EL (cell line): ENCODE results near the gene LYZL6.

Experiments
- DNase-seq: peaks from one replicate; pipeline ENCODE4 v3.0.0-alpha.2; 2016

Gene LYZL6, protein sequence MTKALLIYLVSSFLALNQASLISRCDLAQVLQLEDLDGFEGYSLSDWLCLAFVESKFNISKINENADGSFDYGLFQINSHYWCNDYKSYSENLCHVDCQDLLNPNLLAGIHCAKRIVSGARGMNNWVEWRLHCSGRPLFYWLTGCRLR

GRCh38 chr17:35943537-35943936 lies at the start of gene LYZL6:
LYZL6 (minus strand) TSS chr17:35943713; CDS start chr17:35939356, 4,357 bp downstream.
- no peak for DNase-seq

GRCh38 chr17:35991075-35991474 lies 47.6 kb upstream of the LYZL6 start:
- DNase-seq, result no peak

- DNase-seq, result no peak
Observed at GRCh38 chr17:35988164-35988563, 44.7 kb upstream of the LYZL6 start.

GRCh38 chr17:35986643-35987042 lies 43.1 kb upstream of the LYZL6 start, which contains the start of gene CCL14:
CCL14 (minus strand) TSS chr17:35986729; CDS start chr17:35986649, 80 bp downstream.
- no peak for DNase-seq

DNA sequence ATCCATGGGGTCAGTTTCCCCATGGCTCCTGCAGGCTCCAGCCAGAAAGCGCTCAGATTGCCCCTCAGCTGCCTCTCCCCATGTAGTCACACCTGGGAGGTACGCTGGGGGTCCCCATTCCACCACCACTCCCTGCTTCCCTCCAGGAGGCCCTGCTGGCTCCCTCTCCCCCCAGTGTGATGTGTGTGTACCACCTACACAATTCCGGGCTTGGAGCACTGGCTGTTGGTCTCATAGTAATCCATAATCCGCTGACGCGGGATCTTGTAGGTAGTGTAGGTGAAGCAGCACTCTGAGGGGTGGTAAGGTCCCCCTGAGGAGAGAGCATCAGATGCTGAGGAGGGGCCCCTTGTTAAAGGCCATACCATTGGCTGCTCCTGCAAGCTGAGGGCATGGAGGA lies 40.6 kb upstream of the LYZL6 start:
- DNase-seq, result no peak

DNA sequence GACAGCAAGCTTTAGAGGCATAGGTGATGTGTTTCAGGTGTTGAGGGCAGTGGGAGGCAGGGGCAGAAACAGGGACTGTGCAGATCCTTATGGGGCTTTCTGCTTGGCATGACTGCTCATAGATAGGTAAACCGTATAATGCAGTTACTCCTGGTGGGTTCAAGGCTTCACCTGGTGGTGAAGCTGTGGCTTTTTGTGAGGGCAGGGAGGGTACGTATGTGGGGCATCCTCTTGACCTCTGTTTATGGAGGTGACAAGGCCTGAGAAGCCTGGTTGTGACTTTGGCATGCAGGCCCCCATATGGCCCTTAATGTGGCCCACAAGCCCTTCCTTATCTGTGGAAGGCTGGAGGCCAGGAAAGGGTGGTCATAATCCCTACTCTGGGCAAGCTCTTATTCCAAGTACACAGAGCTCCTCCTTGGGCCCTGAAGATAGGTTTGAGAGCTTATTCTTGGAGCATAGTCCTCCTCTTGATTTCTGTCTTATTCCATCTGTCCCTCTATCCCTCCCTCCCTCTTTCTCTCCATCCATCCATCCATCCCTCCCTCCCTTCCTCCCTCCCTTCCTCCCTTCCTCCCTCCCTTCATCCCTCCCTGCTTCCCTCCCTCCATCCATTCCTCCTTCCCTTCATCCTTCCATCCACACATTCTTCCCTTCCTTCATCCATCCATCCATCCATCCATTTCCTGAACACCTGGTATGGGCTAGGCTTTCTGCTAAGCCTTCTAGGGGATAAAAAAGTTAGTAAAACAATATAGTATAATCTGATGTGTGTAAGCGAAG lies 39.1 kb upstream of the LYZL6 start:
- DNase-seq, result no peak

DNA sequence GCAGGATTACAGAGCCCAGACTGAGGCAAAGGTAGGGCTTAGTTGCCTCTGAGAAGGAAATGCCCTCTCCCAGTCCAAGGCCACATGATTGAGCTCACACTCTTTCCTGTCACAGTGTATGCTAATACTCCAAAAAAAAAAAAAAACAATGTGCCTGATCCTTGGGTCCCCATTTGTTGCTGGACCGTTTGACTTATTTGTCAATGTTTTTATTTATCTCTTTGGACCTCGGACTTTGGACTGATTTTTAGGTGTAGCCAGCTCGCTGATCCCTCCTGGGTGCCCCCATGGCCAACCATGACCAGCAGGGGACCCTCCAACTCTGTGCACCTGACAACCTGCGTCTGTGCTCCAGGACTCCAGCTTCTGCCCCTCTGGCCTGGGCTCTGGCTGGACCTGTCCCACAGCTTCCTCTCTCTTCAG lies 38.4 kb upstream of the LYZL6 start:
- DNase-seq, result no peak

- DNase-seq, result no peak
Observed at GRCh38 chr17:35981246-35981645, 37.7 kb upstream of the LYZL6 start, which contains the start of gene CCL16. CCL16 (minus strand) TSS chr17:35981497; CDS start chr17:35981420, 77 bp downstream.

GRCh38 chr17:35978346-35978745 lies 34.8 kb upstream of the LYZL6 start:
- DNase-seq, result no peak

- DNase-seq, result no peak
Observed at GRCh38 chr17:35977509-35977908, 34.0 kb upstream of the LYZL6 start.

DNA sequence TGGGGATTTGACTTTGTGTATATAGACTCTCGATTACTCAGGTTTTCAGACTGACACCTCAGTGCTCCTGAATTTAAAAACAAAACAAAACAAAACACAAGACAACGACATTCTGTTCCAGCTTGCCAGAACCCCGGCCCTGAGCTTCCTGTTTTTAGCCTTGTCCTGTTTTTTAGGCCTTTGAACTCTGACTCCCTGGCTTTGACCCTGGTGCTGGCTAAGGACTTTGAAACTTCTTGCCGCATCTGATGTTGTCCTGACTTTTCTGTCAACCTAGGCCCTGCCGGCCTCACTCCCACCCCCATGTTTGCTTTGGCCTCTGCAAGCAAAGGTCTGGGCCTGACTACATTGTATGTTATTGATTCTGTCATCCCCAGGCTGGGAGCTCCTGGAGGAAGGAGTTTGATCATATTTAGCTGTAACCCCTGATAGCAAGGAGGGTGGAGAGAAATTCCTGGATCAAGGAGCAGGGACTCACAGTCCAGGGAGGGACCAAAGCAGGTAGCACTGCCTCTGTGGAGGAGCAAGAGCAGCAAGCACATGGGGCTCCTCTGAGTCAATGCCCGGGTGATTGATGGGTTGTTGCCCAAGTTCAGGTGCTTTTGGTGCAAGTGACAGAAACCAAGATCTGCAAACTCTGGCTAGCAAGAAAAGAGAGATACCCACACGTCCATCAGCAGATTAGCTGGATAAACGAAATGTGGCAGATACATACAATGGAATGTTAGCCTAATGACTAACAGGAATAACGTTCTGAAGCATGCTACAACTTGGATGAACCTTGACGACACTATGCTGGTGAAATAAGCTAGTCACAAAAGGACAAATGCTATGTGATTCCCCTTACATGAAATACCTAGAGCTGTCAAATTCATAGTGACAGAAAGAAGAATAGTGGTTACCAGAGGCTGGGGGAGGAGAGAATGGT lies 30.1 kb upstream of the LYZL6 start:
- DNase-seq, result peak; percentile 30

- DNase-seq, result no peak
Observed at GRCh38 chr17:35972945-35973332, 29.4 kb upstream of the LYZL6 start.

GRCh38 chr17:35972535-35972934 lies 29.0 kb upstream of the LYZL6 start:
- DNase-seq, result no peak

- DNase-seq, result no peak
Observed at GRCh38 chr17:35972066-35972465, 28.6 kb upstream of the LYZL6 start.

DNA sequence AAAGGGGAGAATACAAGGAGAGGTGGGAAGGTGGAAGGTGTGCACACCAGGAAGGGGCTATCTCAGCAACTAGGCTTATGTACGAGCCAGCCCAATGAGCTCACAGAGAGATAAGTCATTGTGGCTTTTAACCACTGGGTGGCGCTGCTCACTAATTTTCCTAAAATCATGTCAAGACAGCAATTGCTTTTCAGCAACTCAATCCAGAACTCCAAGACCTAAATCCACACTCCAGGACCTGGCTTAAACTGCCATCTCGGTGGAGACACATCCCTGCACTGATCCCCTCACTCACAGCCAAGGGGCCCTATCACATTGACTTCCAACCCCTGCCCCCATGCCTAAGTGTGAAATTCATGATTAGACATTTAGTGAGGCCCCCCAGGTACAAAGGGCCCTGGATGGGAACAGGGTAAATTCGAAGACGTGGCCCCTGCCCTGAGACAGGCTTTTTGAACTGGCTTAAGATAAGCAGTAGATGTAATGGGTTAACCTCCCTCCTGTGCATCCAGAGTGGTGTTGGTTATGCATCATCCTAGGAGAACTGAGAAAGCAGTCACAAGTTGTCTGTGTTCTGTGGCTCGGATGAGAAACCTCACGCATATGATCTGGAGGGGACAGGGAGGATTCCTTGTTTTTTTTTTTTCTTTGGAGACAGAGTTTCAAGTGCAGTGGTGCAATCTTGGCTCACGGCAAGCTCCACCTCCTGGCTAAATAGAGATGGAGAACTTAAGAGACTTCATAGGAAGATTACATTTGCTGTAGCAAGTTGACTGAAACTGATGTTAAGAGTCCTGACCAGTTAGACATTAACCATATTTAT lies 26.3 kb upstream of the LYZL6 start:
- peak; percentile 71 for DNase-seq

- DNase-seq, result no peak
Observed at GRCh38 chr17:35968520-35969054, 25.1 kb upstream of the LYZL6 start.

GRCh38 chr17:35965272-35965671 lies 21.8 kb upstream of the LYZL6 start:
- no peak for DNase-seq

- no peak for DNase-seq
Observed at GRCh38 chr17:35963663-35964062, 20.1 kb upstream of the LYZL6 start.

DNA sequence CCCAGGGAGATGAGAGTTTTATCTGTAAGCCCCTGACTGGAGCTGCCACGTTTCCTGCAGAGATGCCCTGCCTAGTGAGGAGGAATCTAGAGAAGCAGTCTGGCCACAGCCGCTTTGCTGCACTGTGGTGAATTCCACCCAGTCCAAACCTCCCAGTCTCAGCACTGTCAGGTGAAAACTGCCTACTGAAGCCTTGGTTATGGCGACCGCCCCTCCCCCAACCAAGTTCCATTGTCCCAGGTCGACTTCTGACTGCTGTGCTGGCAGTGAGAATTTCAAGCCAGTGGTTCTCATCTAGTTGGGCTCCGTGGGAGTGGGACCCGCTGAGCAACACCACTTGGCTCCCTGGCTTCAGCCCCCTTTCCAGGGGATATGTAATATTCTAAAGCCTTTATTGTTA lies 10.2 kb upstream of the LYZL6 start:
- DNase-seq, result no peak

GRCh38 chr17:35949401-35949800 lies 5.9 kb upstream of the LYZL6 start:
- no peak for DNase-seq

GRCh38 chr17:35948092-35948491 lies 4.6 kb upstream of the LYZL6 start:
- no peak for DNase-seq

DNA sequence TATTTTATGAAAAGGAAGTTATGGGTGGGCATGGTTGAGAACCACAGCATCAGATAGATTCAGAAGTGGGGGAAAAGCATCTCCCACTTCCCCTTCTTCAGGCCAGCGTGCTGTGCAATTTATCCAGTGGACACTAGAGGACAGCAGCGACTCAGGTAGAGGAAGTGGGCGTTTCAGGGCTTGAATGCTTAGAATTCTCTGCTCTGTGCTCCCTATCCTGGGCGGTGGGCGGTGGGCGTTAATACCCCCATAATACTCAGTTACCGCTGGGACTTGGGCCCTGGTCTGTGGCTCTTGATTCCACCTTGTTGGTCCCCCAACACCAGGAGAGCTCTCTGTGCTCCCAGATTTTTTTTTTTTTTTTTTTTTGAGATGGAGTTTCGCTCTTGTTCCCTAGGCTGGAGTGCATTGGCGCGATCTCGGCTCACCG lies 3.7 kb upstream of the LYZL6 start:
- peak; percentile 57 for DNase-seq
